Activated naive CD8-positive, alpha-beta T cell treated with anti-CD3 and anti-CD28 coated beads, Interleukin-2, amount 50 U/mL, for 24 hours (primary cell): ENCODE measurements around the gene DACH1.

Experiments
- ATAC-seq: fragments of 150-1000 bp; cut with Tn5 transposase; one replicate; pipeline ENCODE4 v1.10.0; 2021
- DNase-seq: peaks from one replicate; pipeline ENCODE4 v3.0.0; 2021
- H3K27ac Mint-ChIP-seq: one replicate; pipeline ENCODE4 v1.8.0; 2021; ENCODE audit warnings: mild to moderate bottlenecking, mixed read lengths
- H3K27me3 Mint-ChIP-seq: one replicate; pipeline ENCODE4 v1.8.0; 2021; ENCODE audit warnings: mixed read lengths
- H3K36me3 Mint-ChIP-seq: one replicate; pipeline ENCODE4 v1.8.0; 2021; ENCODE audit warnings: low read depth, mixed read lengths
- H3K4me1 Mint-ChIP-seq: one replicate; pipeline ENCODE4 v1.8.0; 2021; ENCODE audit warnings: mixed read lengths
- H3K4me3 Mint-ChIP-seq: one replicate; pipeline ENCODE4 v1.8.0; 2021; ENCODE audit warnings: mild to moderate bottlenecking, moderate library complexity, mixed read lengths
- H3K9me3 Mint-ChIP-seq: one replicate; pipeline ENCODE4 v1.8.0; 2021; ENCODE audit warnings: mixed read lengths

The DACH1 gene

DNA sequence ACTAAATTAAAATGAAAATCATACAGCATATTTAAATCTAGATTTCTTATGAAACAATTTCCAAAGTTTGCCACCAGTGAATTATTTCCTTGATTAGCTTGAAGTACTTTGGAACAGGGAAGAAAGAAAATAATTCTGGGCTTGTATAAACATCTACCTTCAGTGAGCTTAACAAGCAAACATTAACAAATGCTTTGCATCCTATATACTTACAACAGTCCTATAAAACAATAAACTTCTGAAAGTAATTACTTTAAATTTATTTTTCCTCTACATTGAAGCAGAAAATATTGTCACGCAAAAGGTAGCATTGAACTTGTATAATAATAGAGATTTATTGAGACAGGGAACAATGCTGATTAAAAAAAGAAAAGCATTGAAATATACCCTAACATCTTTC lies 164.8 kb downstream of the DACH1 start:
- Mint-ChIP-seq H3K27ac (no peak overlapping the region), H3K9me3 (no peaks in the 10 kb centered on the region), H3K4me3 (no peak overlapping the region)

DNA sequence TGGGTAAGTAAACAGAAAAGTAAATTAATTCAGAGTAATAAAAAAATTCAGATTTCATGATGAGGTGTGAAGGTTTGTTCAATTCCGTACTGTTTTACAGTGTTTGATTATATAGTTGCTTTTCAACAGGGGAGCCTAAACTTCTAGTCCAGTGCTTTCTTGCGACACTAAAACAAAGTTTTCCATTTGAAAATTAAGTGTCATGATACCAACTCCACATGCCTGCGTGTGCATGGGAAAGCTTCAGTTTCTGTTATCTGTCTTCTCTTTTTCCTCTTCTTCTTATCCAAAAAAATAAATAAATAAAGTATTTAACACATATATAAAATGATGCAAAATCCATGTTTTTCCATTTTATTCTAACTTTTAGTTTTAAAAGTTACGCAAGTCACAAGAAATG lies 165.3 kb downstream of the DACH1 start:
- Mint-ChIP-seq H3K27ac (no peak overlapping the region), H3K27me3 (no peaks in the 10 kb centered on the region), H3K4me3 (no peak overlapping the region), H3K9me3 (no peaks in the 10 kb centered on the region), H3K36me3 (no peaks in the 10 kb centered on the region), H3K4me1 (no peaks in the 10 kb centered on the region)
- DNase-seq, result no peak
- ATAC-seq, result no peak

More for the DNA sequence above, 164.8 kb downstream of the DACH1 start:
- no peaks in the 10 kb centered on the region for H3K36me3 Mint-ChIP-seq
- H3K4me1 Mint-ChIP-seq, result no peaks in the 10 kb centered on the region
- DNase-seq (no peak), ATAC-seq (no peak)
- H3K27me3 Mint-ChIP-seq, result no peaks in the 10 kb centered on the region

DNA sequence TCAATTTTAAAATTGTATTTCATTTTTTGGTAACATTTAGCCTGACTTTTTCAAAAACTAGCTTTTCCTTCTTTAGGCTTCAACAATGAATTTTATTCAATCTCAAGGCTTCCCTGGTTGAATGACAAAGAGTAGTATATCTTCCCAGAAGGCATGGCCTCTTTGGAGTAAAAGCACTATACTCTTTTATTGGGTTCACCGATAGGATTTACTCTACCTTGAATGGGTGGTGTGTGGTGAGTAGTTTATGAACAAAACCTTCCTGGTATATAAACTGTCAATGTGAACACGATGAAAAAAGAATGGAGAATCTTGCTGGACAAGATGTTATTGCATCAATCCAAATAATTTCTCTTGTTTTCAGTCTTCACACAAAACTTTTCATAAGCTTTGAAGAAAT lies 167.7 kb downstream of the DACH1 start:
- DNase-seq, result no peak
- Mint-ChIP-seq H3K27me3 (no peaks in the 10 kb centered on the region), H3K36me3 (no peaks in the 10 kb centered on the region), H3K27ac (no peak overlapping the region), H3K4me3 (no peak overlapping the region), H3K9me3 (no peaks in the 10 kb centered on the region), H3K4me1 (no peaks in the 10 kb centered on the region)
- no peak for ATAC-seq

DNA sequence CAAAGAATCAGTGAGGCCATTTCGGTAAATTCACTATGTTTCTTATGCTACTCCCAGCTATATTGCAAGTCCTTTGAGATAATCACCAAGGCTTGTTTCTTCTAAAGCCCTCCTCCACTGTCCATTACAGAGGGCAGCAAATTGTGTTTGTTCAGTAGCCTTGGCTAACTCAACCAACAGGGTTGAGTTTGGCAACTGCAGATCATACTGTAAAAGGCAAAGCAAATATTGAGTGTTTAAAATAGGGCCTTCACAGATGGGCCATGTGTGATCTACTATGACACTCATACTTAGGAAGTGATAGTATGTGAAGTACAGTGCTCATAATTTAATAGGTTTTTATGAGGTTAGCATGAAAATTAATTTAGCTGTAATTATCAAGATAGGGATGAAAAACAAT lies 171.3 kb downstream of the DACH1 start:
- no peaks in the 10 kb centered on the region for H3K36me3 Mint-ChIP-seq
- no peak overlapping the region for H3K4me3 Mint-ChIP-seq
- H3K4me1 Mint-ChIP-seq, result no peaks in the 10 kb centered on the region
- H3K27ac Mint-ChIP-seq, result no peak overlapping the region
- ATAC-seq (no peak), DNase-seq (no peak)
- H3K27me3 Mint-ChIP-seq, result no peaks in the 10 kb centered on the region
- H3K9me3 Mint-ChIP-seq, result no peaks in the 10 kb centered on the region

DNA sequence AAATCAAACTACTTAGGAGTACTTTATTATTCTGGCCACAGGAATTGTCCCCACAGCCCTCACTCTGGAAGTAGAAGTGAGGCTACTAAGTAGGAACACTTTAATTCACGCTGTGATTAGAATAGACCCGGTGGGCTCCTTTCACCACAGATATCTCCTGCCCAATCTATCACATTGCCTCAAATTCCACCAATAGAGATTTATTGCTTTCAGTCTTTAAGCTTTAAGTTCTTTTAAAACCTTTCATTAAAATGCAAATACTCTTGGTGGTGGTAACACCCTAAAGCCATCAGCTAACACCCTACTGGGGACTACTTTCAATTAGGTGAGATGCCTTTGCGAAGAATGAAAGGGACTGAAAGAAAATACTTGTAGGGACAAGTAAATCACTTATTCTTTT lies 181.9 kb downstream of the DACH1 start:
- no peaks in the 10 kb centered on the region for H3K27me3 Mint-ChIP-seq
- no peak overlapping the region for H3K27ac Mint-ChIP-seq
- DNase-seq (no peak), ATAC-seq (no peak)
- no peaks in the 10 kb centered on the region for H3K36me3 Mint-ChIP-seq
- no peaks in the 10 kb centered on the region for H3K4me1 Mint-ChIP-seq
- H3K9me3 Mint-ChIP-seq, result no peaks in the 10 kb centered on the region
- no peak overlapping the region for H3K4me3 Mint-ChIP-seq

DNA sequence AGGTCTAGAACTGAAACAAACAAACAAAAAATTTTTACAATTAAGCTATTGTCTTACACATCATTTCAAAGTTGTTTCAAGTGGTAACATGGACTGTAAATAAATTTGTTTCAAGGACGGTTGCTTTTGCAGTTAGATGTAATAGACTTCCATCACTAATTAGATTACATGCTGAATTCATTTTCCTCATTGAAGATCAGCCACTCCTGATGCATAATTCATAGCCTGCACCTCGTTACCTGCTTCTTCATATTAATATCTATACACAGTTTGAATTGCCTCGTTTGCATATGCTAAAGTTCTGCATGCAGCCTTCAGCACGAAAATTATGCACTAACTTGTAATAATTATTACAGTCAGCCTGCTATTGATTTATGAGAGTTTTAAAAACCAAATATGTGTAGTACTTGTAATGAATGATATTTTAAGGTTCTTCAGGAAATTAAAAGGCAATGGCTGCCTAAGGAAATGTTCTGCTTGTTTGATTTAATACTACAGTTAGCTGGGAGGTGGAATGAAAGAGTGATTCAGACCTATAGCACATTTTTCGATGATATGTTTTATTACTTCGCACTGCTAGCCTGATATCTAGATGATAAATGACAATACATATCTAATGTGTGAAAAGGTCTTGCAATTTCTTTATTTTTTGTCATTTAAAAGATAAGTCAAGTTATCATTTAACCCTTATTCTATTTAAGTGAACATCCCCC lies 184.9 kb downstream of the DACH1 start:
- no peak for DNase-seq
- H3K36me3 Mint-ChIP-seq, result no peaks in the 10 kb centered on the region
- ATAC-seq, result no peak
- H3K4me1 Mint-ChIP-seq, result no peaks in the 10 kb centered on the region
- H3K4me3 Mint-ChIP-seq, result no peak overlapping the region
- no peaks in the 10 kb centered on the region for H3K9me3 Mint-ChIP-seq
- H3K27me3 Mint-ChIP-seq, result no peaks in the 10 kb centered on the region
- H3K27ac Mint-ChIP-seq, result no peak overlapping the region

DNA sequence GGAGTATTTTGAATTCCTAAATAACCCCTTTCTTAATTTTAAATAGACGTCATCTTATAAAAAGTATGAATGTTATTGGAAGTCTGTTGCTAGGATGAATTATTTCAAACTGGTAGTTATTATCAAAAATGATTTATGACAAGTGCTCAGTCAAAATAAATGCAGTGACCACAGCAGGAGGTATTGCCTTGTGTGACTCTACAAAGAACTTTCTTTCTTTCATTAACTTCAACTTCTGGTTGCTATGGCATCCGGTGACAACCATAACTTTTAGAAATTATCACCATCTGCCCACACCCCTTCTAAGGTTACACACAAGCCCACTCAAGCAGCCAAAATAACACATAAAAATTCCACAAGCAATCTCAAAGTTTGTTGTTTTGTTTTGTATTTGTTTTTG lies 189.9 kb downstream of the DACH1 start:
- Mint-ChIP-seq H3K36me3 (no peaks in the 10 kb centered on the region), H3K9me3 (no peaks in the 10 kb centered on the region), H3K4me1 (no peaks in the 10 kb centered on the region), H3K27me3 (no peaks in the 10 kb centered on the region), H3K4me3 (no peak overlapping the region), H3K27ac (no peak overlapping the region)
- DNase-seq (no peak), ATAC-seq (no peak)

DNA sequence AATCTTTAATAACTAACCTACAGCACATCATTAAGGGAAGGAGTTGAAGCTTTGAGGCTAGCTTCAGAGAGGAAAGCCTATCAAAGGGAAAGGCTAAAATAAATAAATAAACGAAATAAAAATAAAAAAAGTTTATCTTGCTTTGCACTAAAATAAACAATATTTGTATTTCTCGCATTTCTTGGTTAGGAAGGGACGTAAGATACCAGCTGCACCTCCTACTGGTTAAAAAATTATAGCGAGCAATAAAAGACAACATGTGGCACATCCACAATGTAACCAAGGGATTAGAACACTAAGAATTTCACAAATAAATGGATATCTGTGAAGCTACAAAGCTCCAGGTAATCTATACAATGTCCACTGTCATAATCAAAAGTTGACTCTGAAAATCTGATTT lies 194.5 kb downstream of the DACH1 start:
- no peaks in the 10 kb centered on the region for H3K9me3 Mint-ChIP-seq
- H3K4me1 Mint-ChIP-seq, result no peaks in the 10 kb centered on the region
- DNase-seq (no peak), ATAC-seq (no peak)
- H3K27ac Mint-ChIP-seq, result no peak overlapping the region
- H3K4me3 Mint-ChIP-seq, result no peak overlapping the region
- no peaks in the 10 kb centered on the region for H3K36me3 Mint-ChIP-seq
- H3K27me3 Mint-ChIP-seq, result no peaks in the 10 kb centered on the region

DNA sequence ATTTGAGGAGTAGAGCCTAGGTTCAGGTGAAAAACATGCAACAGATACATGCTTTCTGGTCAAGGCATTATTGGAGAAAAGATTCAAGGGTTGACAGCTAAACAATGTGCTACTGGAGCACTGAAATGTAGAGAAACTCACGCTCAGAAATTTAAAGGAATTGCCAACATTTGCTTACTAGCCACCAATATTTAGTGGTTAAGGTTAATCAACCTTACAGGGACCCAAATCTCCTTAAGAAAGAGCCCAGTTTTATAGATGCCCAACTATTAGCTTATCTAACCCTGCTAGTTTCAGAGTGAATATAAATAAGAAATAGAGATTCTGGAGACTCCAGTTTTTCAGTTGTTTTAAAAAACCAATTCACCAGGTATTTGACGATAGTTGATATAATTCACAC lies 203.6 kb downstream of the DACH1 start:
- no peak for ATAC-seq
- Mint-ChIP-seq H3K4me3 (no peak overlapping the region), H3K36me3 (no peaks in the 10 kb centered on the region)

DNA sequence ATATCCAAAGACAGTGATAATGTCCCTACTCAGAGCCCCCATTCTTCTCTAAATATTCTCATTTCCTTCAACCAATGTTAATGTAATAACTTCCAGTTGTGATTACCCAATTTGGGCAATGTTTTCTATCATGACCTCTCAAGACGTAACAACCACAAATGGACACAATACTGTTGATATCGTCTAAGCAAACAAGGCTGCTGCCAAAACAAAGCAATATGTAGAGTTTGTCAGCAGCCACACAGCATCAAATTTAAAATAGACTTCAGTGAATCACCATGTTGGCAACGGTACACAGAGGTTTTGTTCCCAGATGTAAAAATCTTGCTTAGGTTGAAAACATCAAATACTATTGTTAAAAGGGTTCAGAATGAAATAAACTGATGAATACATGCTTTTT lies 205.1 kb downstream of the DACH1 start:
- no peak for ATAC-seq
- Mint-ChIP-seq H3K9me3 (no peaks in the 10 kb centered on the region), H3K27ac (no peak overlapping the region), H3K27me3 (no peaks in the 10 kb centered on the region), H3K4me1 (no peaks in the 10 kb centered on the region), H3K4me3 (no peak overlapping the region), H3K36me3 (no peaks in the 10 kb centered on the region)
- no peak for DNase-seq

More for the DNA sequence above, 203.6 kb downstream of the DACH1 start:
- H3K9me3 Mint-ChIP-seq, result no peaks in the 10 kb centered on the region
- no peaks in the 10 kb centered on the region for H3K4me1 Mint-ChIP-seq
- DNase-seq, result no peak
- no peaks in the 10 kb centered on the region for H3K27me3 Mint-ChIP-seq
- H3K27ac Mint-ChIP-seq, result no peak overlapping the region

DNA sequence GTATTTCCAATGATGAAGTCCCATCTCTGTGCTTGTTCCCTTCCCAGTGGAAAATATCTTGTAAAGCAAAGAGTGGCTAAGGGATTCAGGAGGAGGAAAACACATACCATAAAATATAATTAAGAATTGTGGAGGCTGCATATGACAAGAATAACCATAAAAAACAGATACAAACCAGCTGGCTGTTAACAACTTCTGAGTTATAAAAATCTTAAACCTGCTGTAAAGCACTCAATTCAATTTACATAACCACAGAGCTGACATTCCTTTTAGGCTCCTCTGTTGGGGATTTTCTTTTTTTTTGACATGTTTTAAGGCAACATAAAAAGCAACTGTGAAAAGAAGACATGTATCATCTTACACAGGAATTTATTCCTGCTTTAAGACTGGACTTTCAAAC lies 207.6 kb downstream of the DACH1 start:
- H3K27ac Mint-ChIP-seq, result no peak overlapping the region
- no peak overlapping the region for H3K4me3 Mint-ChIP-seq
- ATAC-seq (no peak), DNase-seq (no peak)
- no peaks in the 10 kb centered on the region for H3K9me3 Mint-ChIP-seq
- H3K27me3 Mint-ChIP-seq, result no peaks in the 10 kb centered on the region
- no peaks in the 10 kb centered on the region for H3K36me3 Mint-ChIP-seq
- H3K4me1 Mint-ChIP-seq, result no peaks in the 10 kb centered on the region

DNA sequence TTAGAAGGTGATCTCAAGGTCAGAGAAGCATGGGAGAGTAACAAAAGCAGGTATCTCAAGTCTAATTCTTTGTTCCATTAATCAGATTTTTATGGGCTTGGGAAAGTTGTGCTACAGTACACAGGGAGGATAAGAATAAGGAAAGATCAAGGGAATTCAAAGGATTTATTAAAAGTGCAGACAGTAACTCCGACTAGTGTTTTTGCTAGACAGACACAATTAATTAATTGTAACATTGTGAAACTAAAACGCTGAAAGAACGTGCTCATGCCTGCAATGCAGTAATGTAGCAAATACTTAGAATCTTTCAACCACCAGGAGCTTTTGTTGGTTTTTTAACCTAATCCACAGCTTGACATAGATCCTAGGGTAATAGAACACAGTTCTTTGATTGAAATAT lies 221.5 kb downstream of the DACH1 start:
- Mint-ChIP-seq H3K9me3 (no peaks in the 10 kb centered on the region), H3K27ac (no peak overlapping the region), H3K4me3 (no peak overlapping the region), H3K36me3 (no peaks in the 10 kb centered on the region), H3K4me1 (no peaks in the 10 kb centered on the region), H3K27me3 (no peaks in the 10 kb centered on the region)
- DNase-seq (no peak), ATAC-seq (no peak)

DNA sequence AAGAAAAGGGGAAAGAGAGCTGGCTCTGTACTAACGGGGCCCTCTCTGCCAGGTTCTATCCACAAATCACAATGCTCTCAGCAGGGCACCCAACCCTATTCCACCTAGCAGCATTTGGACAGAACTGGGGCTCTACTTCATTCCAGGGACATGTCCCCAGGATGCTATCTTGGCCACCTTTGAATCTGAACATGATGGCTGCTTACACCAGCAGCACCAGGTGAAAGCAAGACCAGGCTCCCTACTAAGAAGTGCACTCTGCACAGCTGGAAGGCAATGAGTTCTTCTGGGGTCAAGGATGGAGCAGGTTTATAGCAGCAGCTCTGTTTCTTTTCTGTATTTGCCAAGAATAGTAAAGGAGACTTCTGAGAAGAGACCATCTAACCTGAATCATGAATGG lies 222.4 kb downstream of the DACH1 start:
- no peaks in the 10 kb centered on the region for H3K36me3 Mint-ChIP-seq
- H3K4me1 Mint-ChIP-seq, result no peaks in the 10 kb centered on the region
- DNase-seq (no peak), ATAC-seq (no peak)
- H3K27ac Mint-ChIP-seq, result no peak overlapping the region
- H3K9me3 Mint-ChIP-seq, result no peaks in the 10 kb centered on the region
- H3K4me3 Mint-ChIP-seq, result no peak overlapping the region
- H3K27me3 Mint-ChIP-seq, result no peaks in the 10 kb centered on the region

DNA sequence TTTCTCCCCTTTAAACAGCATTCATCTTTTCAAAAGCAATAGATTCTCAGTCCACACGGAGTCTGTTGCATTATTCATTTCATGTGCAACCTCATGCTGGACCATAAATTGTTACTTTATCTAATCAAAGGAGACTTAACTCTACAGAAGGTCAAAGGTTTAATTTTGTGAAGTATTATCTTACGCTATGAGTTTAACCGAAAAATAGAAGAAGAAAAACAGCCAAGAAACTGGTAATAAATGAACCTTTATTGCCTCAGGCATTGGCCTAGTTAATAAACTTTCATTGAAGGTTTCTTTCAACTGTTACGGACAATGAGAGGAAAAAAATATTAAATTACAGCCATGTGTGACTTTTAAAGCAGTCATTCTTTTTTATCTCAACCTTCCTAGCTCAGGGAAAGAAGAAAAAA lies 223.6 kb downstream of the DACH1 start:
- Mint-ChIP-seq H3K27ac (no peak overlapping the region), H3K36me3 (no peaks in the 10 kb centered on the region), H3K4me3 (no peak overlapping the region), H3K4me1 (no peaks in the 10 kb centered on the region), H3K27me3 (no peaks in the 10 kb centered on the region), H3K9me3 (no peaks in the 10 kb centered on the region)
- ATAC-seq (no peak), DNase-seq (no peak)

DNA sequence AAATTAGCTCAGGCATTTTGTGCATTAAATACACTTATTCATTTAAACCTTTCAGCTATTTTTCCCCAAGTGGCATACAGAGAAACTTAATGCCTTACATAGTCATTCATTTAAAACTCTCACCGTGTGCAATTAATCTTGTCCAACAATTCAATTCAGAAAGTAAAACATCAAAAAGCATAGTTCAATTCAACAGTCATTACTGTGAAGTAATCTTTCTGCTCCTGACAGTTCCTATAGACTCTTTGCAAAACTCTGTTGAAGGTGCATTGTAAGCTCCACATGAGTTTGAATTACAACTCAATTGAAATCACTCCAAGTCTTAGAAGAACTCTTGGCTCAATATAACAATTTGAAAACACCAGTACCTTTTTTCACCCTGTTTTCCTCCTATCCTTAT lies 228.3 kb downstream of the DACH1 start:
- ATAC-seq (no peak), DNase-seq (no peak)
- Mint-ChIP-seq H3K9me3 (no peaks in the 10 kb centered on the region), H3K36me3 (no peaks in the 10 kb centered on the region), H3K27me3 (no peaks in the 10 kb centered on the region), H3K27ac (no peak overlapping the region), H3K4me1 (no peaks in the 10 kb centered on the region), H3K4me3 (no peak overlapping the region)
